ENCODE data around the gene ZNF205. TPM values are rescaled to one million over a fixed set of nuclear protein-coding genes. Genes with fewer than 3 reads are reported as not detected.

Gene ZNF205
- total RNA-seq, 1 experiment from 2014 or later: 12.9 TPM

DNA sequence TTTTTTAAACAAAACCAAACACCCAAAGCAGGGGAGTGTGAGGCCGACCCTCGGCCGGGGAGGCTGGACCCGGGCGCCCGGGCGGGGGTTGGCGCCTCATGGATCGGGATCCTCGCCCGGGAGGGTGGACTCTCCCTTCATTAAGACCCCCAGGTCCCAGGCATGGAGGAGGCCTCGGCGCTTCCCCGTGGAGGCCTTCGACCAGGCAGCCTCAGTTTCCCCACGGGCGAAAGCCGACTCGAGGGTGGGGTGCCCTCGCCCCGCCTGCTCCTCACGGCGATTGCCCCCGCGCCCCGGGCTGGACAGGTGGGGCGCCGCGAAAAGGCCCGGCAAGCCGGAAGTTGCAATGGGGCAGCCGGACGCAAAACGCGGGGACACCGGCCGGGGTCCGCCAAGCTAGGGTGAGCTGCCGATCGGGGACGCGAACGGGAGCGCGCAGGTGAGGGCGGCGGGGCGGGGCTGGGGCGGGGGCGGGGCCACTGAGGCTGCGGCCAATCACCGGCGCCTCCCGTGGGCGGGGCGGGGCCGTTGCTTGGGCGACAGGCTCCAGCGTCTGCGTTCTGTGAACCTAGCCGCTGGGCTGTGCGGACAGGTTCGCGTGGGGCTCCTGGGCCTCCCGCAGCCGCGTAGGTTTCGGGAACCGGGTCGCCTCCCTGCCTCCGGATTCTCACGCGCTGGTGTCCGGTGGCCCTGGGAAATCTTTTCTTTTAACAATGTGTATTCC lies 6.0 kb upstream of the ZNF205 start:
- H3K27ac ChIP-seq: peak overlapping the region; percentile 67
- peaks cover 10% of the 10 kb centered on the region for H3K4me1 ChIP-seq
- H3K9me3 ChIP-seq (replicated peaks): no peaks in the 10 kb centered on the region
- H3K27me3 ChIP-seq: no peaks in the 10 kb centered on the region
- peak; percentile 92 to 93 for DNase-seq
- no peaks in the 10 kb centered on the region for H3K36me3 ChIP-seq
- H3K4me3 ChIP-seq: peak overlapping the region; percentile 75

GRCh38 chr16:3112881-3113574 lies 642 bp downstream of the ZNF205 start:
- Histone ChIP-seq H3K4me1 (peaks cover 16% of the 10 kb centered on the region), H3K36me3 (peaks cover 17% of the 10 kb centered on the region), H3K9me3 (replicated peaks) (no peaks in the 10 kb centered on the region), H3K27me3 (no peaks in the 10 kb centered on the region), H3K4me3 (peak overlapping the region; percentile 68), H3K27ac (peak overlapping the region; percentile 96)
- DNase-seq: peak; percentile 44 to 54

DNA sequence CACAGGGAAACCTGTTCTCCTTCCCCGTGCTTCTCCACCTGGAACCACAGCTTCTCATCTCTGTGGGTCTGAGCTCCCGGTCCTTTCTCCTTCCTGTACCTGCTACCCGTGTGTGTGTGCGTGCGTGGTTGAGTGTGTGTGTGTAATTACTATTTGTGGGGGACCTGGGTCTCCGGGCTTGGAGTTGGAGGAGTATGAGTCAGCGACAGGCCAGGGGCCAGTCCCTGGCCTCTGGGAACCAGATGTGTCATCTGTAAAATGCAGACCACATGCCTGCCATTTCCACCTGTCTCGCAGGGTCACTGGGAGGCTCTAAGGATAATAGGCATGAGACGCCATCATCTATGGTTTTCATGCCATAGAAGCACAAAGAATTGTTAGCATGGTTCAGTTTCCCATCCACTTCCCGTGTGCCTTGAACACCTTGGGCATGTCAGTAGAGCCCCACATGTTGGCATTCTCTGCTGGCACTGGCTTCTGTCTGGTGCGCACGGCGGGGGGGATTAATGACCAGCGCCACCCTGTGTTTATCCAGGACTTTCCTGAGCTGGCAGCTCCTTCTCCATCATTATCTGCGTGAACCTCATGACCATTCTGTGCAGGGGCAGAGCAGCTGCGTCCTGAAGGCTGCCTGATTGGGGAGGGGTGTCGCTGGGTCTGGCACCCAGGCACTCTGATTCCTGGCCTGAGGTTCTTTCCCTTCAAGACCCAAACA lies 1.5 kb downstream of the ZNF205 start:
- DNase-seq: peak; percentile 73 to 74
- H3K27me3 ChIP-seq: no peaks in the 10 kb centered on the region
- peaks cover 26% of the 10 kb centered on the region for H3K36me3 ChIP-seq
- no peaks in the 10 kb centered on the region for H3K9me3 ChIP-seq (replicated peaks)
- H3K4me3 ChIP-seq: peak overlapping the region; percentile 68
- peak overlapping the region; percentile 96 for H3K27ac ChIP-seq
- H3K4me1 ChIP-seq: peaks cover 12% of the 10 kb centered on the region

DNA sequence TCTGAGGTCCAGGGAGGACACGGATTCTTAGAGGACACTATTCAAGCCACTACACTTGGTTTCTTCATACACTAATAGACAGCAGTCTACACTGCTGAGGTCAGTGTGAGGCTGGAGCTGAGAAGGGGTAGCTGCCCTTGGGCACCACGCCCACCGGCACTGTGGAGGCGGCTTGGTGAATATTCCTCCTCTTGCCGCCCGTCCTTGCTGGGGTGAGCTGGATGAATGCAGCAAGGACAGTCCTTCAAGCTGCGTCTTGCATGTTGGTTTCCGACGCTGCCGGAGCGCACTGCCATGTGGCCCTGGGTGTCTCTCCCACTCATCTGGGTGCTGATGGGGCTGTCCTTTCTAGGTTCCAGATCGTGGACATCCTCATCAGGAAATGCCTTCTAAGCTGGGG lies 2.6 kb downstream of the ZNF205 start:
- Histone ChIP-seq H3K9me3 (replicated peaks) (no peaks in the 10 kb centered on the region), H3K36me3 (peaks cover 33% of the 10 kb centered on the region), H3K27ac (peak overlapping the region; percentile 96), H3K4me1 (peaks cover 12% of the 10 kb centered on the region), H3K4me3 (peak overlapping the region; percentile 68; the same call in 1 of the 2 replicates), H3K27me3 (no peaks in the 10 kb centered on the region)
- no peak for DNase-seq

DNA sequence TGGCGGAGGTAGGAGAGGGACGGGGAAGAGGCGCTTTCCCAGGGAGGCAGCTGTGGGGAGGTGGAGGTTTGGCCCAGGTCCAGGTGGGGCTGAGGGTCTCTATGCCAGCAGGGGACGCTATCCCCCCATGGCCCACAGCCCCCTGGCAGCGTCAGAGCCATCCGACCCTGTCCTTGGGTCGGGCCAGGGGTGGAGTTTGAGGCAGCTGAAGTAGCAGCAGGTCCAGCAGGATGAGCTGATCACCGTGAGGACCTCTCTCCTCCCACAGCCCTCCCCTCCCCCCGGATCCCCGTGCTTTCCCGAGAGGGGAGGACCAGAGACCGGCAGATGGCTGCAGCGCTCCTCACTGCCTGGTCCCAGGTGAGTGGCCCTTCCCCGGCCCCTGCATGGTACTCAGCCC lies 3.2 kb downstream of the ZNF205 start:
- Histone ChIP-seq H3K27me3 (no peaks in the 10 kb centered on the region), H3K9me3 (replicated peaks) (no peaks in the 10 kb centered on the region), H3K27ac (no peak overlapping the region), H3K36me3 (peaks cover 35% of the 10 kb centered on the region), H3K4me1 (peaks cover 12% of the 10 kb centered on the region), H3K4me3 (no peak overlapping the region)
- no peak for DNase-seq

DNA sequence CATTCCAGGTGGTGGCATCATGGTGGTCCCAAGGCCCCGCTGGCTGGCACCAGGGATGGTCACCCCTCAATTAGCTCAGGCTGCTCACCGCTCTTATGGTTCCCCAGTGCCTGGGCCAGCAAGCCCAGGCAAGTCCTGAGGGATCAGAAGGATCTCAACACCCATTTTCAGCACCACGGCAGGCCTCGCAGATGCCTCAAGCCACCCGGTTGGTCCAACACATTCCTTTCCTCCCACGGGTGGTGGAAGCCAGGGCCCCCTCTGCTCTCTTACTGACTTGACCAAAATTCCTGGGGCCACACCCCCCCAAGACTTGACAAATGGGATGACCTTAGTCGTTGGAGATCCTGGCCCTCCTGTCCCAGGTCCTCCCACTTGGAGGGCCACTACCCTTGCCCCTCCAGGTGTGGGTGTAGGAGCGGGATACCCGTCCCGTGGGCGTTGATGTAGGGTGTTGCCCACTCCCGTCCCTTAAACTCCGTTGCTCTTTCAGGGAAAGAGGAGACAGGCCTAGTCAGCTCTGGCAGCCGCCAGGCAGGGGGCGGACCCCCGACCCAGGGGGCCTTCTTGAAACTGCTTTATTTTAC lies 5.9 kb downstream of the ZNF205 start:
- no peak for DNase-seq
- H3K4me3 ChIP-seq: no peak overlapping the region
- no peaks in the 10 kb centered on the region for H3K27me3 ChIP-seq
- peaks cover 32% of the 10 kb centered on the region for H3K4me1 ChIP-seq
- peaks cover 35% of the 10 kb centered on the region for H3K36me3 ChIP-seq
- no peak overlapping the region for H3K27ac ChIP-seq
- no peaks in the 10 kb centered on the region for H3K9me3 ChIP-seq (replicated peaks)

DNA sequence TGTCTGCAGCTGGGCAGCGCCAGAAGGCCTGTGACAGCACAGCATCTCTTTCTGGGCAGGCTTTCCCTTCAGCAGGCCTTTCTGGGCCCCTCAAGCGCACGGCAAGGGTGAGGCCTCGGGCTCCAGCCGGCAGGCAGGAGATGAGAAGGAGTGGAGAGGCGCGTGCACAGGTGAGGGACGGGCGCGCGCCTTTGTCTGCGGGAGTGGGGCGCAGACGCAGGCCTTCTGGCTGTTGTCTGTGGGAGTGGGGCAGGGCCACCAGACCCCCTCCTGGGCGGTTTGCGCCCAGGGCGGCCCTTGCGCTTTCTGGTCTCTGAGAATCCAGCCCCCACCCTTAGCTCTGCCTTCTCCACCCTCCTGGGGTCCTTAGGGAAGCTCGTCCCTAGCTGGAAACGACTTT lies 6.5 kb downstream of the ZNF205 start:
- no peak for DNase-seq
- Histone ChIP-seq H3K36me3 (peaks cover 35% of the 10 kb centered on the region), H3K27ac (no peak overlapping the region), H3K9me3 (replicated peaks) (no peaks in the 10 kb centered on the region), H3K27me3 (no peaks in the 10 kb centered on the region), H3K4me3 (no peak overlapping the region), H3K4me1 (peaks cover 35% of the 10 kb centered on the region)

GRCh38 chr16:3119286-3119685 lies 6.9 kb downstream of the ZNF205 start:
- Histone ChIP-seq H3K9me3 (replicated peaks) (no peaks in the 10 kb centered on the region), H3K4me1 (peaks cover 32% of the 10 kb centered on the region), H3K27ac (no peak overlapping the region), H3K36me3 (peaks cover 35% of the 10 kb centered on the region), H3K27me3 (no peaks in the 10 kb centered on the region), H3K4me3 (no peak overlapping the region)
- DNase-seq: no peak

GRCh38 chr16:3119701-3120408 lies 7.5 kb downstream of the ZNF205 start:
- Histone ChIP-seq H3K4me1 (peaks cover 27% of the 10 kb centered on the region), H3K9me3 (replicated peaks) (no peaks in the 10 kb centered on the region), H3K27ac (no peak overlapping the region), H3K4me3 (no peak overlapping the region), H3K27me3 (no peaks in the 10 kb centered on the region), H3K36me3 (peaks cover 35% of the 10 kb centered on the region)
- no peak for DNase-seq

- Histone ChIP-seq H3K4me3 (no peak overlapping the region), H3K27me3 (no peaks in the 10 kb centered on the region), H3K36me3 (peaks cover 32% of the 10 kb centered on the region), H3K27ac (no peak overlapping the region), H3K4me1 (peaks cover 28% of the 10 kb centered on the region), H3K9me3 (replicated peaks) (no peaks in the 10 kb centered on the region)
- DNase-seq: no peak
Measured at GRCh38 chr16:3120435-3120834, 8.0 kb downstream of the ZNF205 start.

GRCh38 chr16:3121851-3122467 lies 9.6 kb downstream of the ZNF205 start:
- Histone ChIP-seq H3K36me3 (peaks cover 20% of the 10 kb centered on the region), H3K9me3 (replicated peaks) (no peaks in the 10 kb centered on the region), H3K4me3 (no peak overlapping the region), H3K27ac (peak overlapping the region; percentile 55), H3K27me3 (no peaks in the 10 kb centered on the region), H3K4me1 (peaks cover 28% of the 10 kb centered on the region)
- DNase-seq: peak; percentile 95 to 96

GRCh38 chr16:3122926-3123570 lies 10.7 kb downstream of the ZNF205 start:
- Histone ChIP-seq H3K4me1 (peaks cover 37% of the 10 kb centered on the region), H3K4me3 (no peak overlapping the region), H3K9me3 (replicated peaks) (no peaks in the 10 kb centered on the region), H3K36me3 (peaks cover 17% of the 10 kb centered on the region), H3K27me3 (no peaks in the 10 kb centered on the region), H3K27ac (no peak overlapping the region)
- no peak for DNase-seq

- Histone ChIP-seq H3K4me3 (peak overlapping the region; percentile 56), H3K4me1 (peaks cover 39% of the 10 kb centered on the region), H3K27ac (peak overlapping the region; percentile 56), H3K9me3 (replicated peaks) (no peaks in the 10 kb centered on the region), H3K27me3 (no peaks in the 10 kb centered on the region), H3K36me3 (peaks cover 11% of the 10 kb centered on the region)
- DNase-seq: peak; percentile 96 to 97
Measured at GRCh38 chr16:3123986-3124886, 11.8 kb downstream of the ZNF205 start.
